Lower lobe of right lung (tissue), 2 donors: Measurements from ENCODE around the gene LRP5. TPM values are rescaled to one million over a fixed set of nuclear protein-coding genes. Genes with fewer than 3 reads are reported as not detected.

Experiments used
- ATAC-seq, 2 donors: fragments of 200-7000 bp; cut with Tn5 transposase; one replicate each; pipeline ENCODE4 v1.9.1; 2020 to 2022; ENCODE audit warnings: mild to moderate bottlenecking in 2 of 2, moderate library complexity in 2 of 2
- DNase-seq: peaks from one replicate; pipeline ENCODE4 v3.0.0-alpha.2; 2020
- H3K27ac ChIP-seq: fragments of 200-600 bp; one replicate; pipeline ENCODE4 v1.8.0; 2022
- H3K27me3 ChIP-seq: fragments of 200-600 bp; one replicate; pipeline ENCODE4 v1.8.0; 2022; ENCODE audit warnings: low read depth
- H3K36me3 ChIP-seq: fragments of 200-600 bp; one replicate; pipeline ENCODE4 v1.8.0; 2022; ENCODE audit warnings: mild to moderate bottlenecking
- H3K4me1 ChIP-seq: fragments of 200-600 bp; one replicate; pipeline ENCODE4 v1.8.0; 2022
- H3K4me3 ChIP-seq: fragments of 200-600 bp; one replicate; pipeline ENCODE4 v1.8.0; 2022; ENCODE audit warnings: mild to moderate bottlenecking
- H3K9me3 ChIP-seq: fragments of 200-600 bp; one replicate; pipeline ENCODE4 v1.8.0; 2022
- intact Hi-C: fragments of 100-400 bp; cut with DNase I; formaldehyde crosslinking; loops from one replicate; pipeline ENCODE4 v1.11.0; 2022
- total RNA-seq: library from RNA; stranded (reverse); fragmentation: NEBNext Ultra II Directional; extraction: Animal tissue kit (Norgen Biotek cat#: 25700); gene quantifications from one replicate; pipeline ENCODE4 v1.2.1, GENCODE V29; 2021
- TF ChIP-seq, protein P1 (sequence below): fragments of 200-600 bp; IDR thresholded peaks from one replicate; pipeline ENCODE4 v1.8.0; 2022; ENCODE audit warnings: antibody characterized with exemption, mild to moderate bottlenecking
- donor health status: DM: no; HTN: yes; CAD: no; lungs with severe emphysema.

The LRP5 gene
- total RNA-seq, 1 donor from 2014 or later, result 66.1 TPM

DNA sequence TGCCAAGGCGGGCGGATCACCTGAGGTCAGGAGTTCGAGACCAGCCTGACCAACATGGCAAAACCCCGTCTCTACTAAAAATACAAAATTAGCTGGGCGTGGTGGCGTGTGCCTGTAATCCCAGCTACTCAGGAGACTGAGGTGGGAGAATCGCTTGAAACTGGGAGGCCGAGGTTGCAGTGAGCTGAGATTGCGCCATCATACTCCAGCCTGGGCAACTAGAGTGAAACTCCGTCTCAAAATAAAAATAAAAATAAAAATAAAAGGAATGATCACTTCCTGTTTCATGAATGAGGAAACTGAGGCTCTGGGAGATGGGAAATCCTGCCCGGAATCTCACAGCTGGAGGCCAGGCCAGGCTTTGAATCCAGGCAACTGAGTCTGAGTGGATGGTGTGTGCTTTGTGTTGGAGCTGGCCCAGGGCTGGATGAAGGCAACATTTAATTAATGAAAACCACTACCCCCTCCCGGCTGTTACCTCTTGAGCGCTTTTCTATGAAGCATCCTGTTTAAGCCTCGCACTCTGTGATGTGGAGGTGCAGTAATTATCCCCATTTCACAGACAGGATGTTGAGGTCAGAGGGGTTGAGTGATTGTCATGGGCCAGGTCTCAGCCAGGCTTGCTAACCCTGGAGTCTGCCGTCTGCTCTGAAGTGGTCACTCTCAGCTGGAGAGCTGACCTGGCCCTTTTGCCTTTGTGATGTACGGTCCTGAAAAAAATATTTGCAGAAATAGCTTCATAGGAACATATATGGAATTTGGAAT lies 27.8 kb downstream of the LRP5 start:
- ATAC-seq, result no peak
- no peak overlapping the region for H3K4me3 ChIP-seq
- intact Hi-C loops, result no loop called here
- H3K4me1 ChIP-seq, result peaks cover 68% of the 10 kb centered on the region
- H3K27me3 ChIP-seq, result no peaks in the 10 kb centered on the region
- no peak for DNase-seq
- H3K9me3 ChIP-seq, result no peaks in the 10 kb centered on the region
- no peak overlapping the region for H3K27ac ChIP-seq
- TF ChIP-seq, protein P1, sequence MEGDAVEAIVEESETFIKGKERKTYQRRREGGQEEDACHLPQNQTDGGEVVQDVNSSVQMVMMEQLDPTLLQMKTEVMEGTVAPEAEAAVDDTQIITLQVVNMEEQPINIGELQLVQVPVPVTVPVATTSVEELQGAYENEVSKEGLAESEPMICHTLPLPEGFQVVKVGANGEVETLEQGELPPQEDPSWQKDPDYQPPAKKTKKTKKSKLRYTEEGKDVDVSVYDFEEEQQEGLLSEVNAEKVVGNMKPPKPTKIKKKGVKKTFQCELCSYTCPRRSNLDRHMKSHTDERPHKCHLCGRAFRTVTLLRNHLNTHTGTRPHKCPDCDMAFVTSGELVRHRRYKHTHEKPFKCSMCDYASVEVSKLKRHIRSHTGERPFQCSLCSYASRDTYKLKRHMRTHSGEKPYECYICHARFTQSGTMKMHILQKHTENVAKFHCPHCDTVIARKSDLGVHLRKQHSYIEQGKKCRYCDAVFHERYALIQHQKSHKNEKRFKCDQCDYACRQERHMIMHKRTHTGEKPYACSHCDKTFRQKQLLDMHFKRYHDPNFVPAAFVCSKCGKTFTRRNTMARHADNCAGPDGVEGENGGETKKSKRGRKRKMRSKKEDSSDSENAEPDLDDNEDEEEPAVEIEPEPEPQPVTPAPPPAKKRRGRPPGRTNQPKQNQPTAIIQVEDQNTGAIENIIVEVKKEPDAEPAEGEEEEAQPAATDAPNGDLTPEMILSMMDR, result no peak
- H3K36me3 ChIP-seq, result no peaks in the 10 kb centered on the region

DNA sequence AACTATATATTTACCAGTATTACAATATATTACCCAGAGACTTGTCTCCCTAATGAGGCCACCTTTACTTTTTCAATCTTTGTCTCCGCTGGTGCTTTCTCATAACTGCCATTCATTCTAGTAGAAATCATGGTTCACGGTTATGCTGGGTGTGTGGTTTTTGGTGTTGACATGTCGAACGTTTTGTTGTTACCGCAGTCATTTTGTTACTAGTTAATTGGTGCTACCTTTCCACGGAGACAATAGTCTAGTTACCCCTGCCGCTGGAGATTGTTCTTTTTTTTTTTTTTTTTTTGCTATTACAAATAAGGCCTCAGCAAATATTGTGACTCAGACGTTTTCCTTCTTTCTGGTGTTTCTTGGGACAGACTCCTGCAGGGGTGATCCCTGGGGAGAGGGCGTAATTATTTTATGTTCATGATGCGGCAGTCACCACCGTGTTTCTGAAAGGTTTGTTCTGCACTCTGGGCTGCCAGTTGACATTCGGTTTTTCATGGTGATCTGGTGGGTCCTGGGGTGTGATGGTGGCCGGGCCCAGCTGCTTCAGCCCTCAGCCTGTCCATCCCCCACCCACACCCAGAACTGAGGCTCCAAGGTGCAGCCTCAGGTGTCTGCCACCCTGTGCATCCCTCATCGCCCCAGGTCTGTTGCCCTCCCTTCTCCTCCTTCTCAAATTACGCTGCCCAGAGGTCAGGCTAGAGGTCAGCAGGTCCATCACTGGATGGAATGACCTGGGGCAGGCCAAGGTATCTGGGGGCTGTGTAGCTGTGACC lies 28.6 kb downstream of the LRP5 start:
- peak overlapping the region; percentile 79 for H3K27ac ChIP-seq
- H3K36me3 ChIP-seq, result no peaks in the 10 kb centered on the region
- DNase-seq (no peak), ATAC-seq (no peak)
- H3K4me3 ChIP-seq, result no peak overlapping the region
- intact Hi-C loops, result no loop called here
- H3K27me3 ChIP-seq, result no peaks in the 10 kb centered on the region
- peaks cover 70% of the 10 kb centered on the region for H3K4me1 ChIP-seq
- TF ChIP-seq, protein P1, result no peak
- no peaks in the 10 kb centered on the region for H3K9me3 ChIP-seq

DNA sequence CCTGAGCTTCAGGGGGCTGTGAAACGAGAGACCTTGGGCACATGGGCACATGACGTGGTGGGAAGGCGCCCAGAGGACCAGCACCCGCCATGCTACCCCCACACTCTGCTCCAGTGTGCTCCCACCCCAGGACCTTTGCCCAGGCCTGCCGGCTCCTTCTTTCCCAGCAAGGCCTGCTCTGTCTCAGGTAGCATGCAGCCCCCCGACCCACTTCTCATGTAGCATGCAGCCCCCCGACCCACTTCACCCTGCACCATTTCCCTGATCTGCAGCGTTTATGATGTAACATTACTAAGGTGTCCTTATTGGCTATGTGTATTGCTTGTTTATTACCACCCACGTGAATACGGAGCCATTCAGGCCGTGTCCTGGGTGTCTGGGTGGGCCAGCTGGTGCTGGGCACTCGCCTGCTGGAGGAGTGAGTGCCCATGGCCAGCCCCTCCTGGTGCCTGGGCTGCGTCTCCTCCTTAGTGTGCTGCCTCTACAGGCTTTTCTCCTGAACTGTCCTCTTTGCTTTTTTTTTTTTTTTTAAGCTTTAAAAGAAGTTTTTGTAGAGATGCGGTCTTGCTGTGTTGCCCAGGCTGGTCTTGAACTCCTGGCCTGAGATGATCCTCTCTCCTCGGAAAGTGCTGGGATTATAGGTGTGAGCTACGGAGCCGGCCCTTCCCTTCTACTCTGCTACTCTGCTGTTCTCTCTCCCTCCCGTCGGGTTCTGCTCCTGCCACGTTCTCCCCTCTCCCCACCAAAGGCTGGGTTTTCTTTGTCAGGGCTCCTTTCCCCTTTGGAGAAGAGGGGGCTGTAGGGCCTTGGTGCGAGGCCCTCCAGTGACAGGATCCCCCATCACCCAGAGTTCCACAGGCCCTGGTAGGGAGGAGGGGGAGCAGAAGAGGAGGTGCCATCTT lies 29.4 kb downstream of the LRP5 start:
- Histone ChIP-seq H3K27ac (peak overlapping the region; percentile 79), H3K9me3 (no peaks in the 10 kb centered on the region), H3K4me1 (peaks cover 79% of the 10 kb centered on the region), H3K27me3 (no peaks in the 10 kb centered on the region), H3K36me3 (no peaks in the 10 kb centered on the region), H3K4me3 (no peak overlapping the region)
- DNase-seq, result no peak
- no peak for ATAC-seq
- TF ChIP-seq, protein P1, result no peak
- intact Hi-C loops, result no loop called here

DNA sequence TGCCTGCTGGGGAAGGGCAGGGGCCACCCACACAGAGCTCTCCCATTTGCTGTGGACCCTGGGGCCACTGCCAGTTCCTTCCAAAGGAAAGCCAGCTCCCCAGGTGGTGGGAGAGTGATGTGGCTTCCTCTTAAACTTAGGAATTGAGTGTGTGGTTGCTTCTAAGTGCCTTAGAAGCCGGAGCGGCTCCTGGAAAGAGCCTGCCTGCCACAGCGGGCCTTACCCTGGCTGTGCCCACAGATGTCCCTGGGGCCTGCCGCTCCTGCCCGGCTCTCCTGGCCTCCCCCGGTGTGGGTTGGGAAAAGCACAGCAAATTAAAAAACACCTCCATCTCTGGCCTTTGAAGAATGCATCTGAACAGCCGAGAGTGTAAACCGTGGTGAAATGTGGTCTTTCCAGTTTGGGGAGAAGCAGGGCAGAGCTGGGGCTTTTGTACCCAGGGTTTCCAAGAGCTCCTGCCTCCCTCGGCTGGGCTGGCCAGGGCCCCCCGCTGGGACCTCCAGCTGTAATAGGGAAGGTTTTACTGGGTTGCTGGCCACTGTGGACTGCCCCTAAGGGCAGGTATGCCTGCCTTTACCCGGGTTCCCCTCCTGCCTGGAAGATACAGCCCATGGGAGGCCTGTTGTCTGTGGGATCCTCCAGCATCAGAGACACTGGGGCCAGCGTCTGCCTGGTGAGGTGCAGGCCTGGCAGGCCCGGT lies 30.2 kb downstream of the LRP5 start:
- Histone ChIP-seq H3K27ac (peak overlapping the region; percentile 79), H3K27me3 (no peaks in the 10 kb centered on the region), H3K4me1 (peaks cover 79% of the 10 kb centered on the region), H3K4me3 (no peak overlapping the region), H3K9me3 (no peaks in the 10 kb centered on the region), H3K36me3 (no peaks in the 10 kb centered on the region)
- intact Hi-C loops, result no loop called here
- DNase-seq (peak; percentile 72), ATAC-seq (peak; percentile 82 to 84)
- TF ChIP-seq, protein P1, result no peak
